Right forelimb (tissue), 1 donor: Measurements from ENCODE around the gene GATD1.
"Not testable (repeated sequence)": the region's sequence is repeated elsewhere in the genome, so short reads cannot be mapped to it uniquely, and the experiment has no call there.

Experiments
- DNase-seq: peaks from one replicate; pipeline ENCODE4 v3.0.0-alpha.2; 2018

Gene GATD1

DNA sequence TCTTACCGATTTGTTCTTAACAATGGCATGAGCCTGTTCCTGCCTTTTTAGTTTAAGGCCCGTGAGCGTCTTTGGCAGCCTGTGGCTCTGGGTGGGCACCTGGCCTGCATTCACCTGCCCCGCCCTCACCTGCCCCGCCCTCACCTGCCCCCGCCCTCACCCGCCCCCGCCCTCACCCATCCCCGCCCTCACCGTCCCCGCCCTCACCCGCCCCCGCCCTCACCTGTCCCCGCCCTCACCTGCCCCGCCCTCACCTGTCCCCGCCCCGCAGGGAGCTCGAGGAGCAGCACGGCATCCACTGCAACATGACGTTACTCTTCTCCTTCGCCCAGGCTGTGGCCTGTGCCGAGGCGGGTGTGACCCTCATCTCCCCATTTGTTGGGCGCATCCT lies 14.2 kb downstream of the GATD1 start:
- DNase-seq: no peak

DNA sequence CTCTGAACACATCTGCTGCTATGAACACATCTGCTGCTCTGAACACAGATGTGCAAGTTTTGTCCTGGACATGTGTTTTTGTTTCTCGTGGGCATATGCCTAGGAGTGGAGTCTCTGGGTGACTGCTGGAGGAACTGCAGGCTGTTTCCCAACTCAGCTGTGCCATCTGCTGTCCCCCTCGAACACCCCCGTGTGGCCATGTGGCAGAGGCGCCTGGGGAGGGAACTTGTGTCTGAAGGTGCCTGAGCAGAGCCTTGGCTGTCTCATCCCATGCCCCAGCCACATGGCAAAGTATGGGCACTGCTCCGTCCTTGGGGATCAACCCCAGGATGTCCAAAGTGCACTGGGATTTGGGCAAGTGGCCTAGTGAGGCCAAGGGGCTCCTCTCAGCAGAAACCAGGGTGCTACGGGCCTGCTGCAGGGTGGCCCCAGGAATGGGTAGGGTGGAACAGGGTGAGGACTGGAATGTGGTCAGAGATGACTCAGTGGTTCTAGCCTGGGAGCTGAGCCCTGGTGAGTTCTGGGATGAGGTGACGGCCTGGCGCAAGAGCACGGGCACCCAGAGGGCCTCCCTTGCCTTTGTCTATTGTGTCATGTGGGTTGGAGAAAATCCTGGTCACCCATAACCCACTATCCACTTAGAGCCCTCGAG lies 14.7 kb downstream of the GATD1 start:
- no peak for DNase-seq

DNA sequence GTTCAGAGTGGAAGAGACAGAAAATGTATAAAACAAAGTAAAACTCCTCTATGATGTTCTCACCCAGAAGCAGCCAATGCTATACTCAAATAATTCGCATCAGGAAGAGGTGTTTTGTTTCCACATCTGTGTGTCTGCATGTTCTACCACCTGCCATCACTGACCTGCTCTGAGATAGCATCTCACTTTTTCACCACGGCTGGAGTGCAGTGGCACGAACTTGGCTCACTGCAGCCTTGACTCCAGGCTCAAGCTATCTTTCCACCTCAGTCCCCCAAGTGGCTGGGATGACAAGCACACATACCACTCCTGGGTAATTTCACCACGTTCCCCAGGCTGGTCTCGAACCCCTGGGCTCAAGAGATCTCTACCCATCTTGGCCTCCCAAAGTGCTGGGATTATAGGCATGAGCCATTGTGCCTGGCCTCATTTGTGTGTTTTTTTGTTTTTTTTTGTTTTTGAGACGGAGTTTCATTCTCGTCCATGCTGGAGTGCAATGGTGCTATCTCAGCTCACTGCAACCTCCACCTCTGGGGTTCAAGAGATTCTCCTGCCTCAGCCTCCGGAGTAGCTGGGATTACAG lies 15.7 kb downstream of the GATD1 start:
- no peak for DNase-seq

DNA sequence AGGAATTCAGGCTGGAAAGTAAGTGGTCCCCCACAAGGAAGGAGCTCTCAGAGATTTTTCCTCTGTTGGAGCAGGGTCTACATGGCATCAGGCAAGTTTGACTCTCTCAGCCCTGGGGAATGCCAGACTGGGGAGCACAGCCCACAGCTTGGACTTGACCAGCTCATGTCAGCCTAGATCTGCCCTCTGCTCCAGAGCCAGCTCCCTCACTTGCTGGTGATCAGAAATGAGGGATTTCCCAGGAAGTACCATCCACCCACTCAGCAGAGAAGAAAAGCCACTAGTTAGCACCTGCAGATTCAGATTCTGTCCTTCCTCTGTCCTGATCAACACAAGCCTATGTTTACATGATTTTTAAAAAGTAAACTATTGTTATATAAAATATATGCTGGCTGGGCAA lies 17.1 kb downstream of the GATD1 start:
- no peak for DNase-seq

DNA sequence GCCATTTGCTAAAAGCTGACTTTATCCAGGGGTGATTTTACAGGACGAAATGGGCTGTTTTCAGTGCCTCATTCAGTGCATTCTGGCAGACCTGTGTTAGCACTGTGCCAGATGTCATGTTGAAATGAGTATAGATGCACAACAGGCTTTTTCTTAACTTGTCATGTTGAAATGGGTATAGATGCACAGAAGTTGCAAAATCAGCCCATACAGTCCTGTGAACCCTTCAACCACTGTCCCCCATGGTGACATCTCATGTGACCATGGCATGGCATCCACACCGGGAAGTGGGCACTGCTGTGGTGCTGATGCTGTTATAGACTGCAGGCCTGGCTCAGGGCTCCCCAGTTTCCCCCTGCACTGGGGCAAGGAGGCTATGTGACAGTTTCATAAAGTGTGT lies 27.6 kb downstream of the GATD1 start:
- DNase-seq: no peak

DNA sequence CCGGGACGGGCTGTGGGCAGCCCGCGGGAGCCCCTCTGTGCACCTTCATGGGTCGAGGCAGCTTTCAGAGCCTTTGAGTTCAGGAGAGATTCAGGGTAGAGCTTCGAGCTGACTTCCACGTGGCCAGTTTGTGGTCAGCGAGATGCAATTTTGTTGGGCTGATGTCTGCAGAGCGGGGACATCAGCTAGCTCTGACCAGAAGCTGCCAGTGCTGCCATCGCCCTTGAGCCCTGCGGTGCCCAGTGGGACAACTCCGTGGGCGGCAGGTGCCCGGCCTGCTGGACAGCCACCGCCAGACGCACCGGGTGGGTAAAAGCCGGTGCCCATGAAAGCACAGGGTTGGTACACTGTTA lies 29.3 kb downstream of the GATD1 start:
- DNase-seq: no peak

DNA sequence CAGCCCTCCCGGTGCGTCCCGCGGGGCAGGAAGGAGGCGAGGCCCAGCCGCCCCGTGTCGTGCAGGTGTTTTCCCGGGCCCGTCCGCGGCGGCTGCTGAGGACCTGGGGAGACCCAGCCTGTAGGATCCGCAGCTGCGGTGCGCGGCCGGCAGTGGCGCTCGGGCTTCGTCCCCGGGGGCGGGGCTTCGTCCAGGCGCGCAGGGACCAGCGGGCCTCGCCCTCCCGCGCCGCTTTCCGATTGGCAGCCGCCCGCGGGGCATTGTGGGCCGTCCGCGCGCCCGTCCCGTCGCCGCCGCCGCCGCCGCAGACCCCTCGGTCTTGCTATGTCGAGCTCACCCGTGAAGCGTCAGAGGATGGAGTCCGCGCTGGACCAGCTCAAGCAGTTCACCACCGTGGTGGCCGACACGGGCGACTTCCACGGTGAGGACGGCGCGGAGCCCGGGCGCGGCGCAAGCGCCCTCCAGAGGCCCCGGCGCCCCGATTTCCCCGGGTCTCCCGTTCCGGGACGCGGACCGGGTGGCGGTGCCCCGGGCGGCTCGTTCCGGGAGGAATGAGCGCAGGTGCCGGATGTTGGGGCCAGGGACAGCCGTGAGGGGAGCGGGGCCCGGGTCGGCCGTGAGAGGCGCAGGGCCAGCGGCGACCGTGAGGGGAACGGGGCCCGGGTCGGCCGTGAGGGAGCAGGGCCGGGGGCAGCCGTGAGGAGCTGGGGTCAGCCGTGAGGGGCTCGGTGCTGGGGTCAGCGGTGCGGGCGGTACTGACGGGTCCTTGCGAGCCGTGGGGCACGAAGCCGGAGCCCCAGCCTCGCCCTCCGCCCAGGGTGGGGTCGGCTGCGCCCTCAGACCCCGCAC lies 29.9 kb downstream of the GATD1 start, which contains the start of gene TALDO1:
TALDO1 (plus strand) TSS at position 307 of the 849 bp plus-strand sequence; CDS start at position 325, 18 bp downstream.
- DNase-seq: peak; percentile 92

DNA sequence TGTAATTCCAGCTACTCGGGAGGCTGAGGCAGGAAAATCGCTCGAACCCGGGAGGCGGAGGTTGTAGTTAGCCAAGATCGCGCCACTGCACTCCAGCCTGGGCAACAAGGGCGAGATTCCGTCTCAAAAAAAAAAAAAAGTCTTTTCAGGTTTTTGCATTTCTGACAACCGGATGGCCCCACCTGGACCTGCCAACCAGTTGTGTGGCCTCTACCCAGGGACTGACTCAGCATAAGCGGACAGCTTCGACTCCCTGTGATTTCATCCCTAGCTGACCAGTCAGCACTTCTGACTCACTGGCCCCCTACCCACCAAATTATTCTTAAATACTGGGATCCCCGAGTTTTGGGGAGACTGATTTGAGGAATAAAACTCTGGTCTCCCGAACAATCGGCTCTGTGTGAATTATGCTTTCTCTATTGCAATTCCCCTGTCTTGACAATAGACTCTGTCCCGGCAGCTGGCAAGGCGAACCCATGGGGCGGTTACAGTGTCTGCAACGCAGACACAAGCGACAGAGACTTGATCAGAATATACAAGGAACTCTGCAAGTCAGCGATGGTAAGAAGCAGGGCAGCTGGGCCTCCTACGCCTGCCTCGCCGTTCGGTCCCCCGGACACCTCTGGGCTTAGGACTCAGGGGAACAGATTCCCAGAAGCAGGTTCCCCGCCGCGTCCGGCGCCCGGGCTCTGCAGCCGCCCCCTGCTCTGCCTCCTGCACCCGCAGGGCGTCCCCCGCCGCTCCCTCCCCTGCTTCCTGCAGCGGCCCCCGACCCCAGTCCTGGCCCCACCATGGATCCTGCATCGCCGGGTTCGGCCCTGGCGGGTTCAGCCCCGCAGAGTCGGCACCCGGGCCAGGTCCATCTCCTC lies 30.8 kb downstream of the GATD1 start:
- DNase-seq: no peak

DNA sequence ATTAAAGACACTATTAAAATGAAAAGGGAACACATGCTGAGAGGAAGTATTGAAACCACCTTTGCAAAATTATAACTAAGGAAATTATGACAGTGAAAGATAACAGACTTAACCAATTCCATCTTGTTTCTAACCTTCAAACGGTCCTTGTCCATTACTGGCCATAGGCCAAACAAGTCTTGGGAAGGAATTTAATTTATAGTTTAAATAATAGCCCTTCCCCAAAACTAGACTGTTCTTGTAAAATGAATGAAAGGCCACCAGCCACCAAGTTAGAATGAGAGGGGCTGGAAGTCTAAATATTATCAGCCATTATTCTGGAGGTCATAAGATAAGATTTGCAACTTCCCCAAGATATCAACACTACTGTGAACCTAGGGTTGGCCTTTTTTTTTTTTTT lies 31.9 kb downstream of the GATD1 start:
- DNase-seq: no peak

DNA sequence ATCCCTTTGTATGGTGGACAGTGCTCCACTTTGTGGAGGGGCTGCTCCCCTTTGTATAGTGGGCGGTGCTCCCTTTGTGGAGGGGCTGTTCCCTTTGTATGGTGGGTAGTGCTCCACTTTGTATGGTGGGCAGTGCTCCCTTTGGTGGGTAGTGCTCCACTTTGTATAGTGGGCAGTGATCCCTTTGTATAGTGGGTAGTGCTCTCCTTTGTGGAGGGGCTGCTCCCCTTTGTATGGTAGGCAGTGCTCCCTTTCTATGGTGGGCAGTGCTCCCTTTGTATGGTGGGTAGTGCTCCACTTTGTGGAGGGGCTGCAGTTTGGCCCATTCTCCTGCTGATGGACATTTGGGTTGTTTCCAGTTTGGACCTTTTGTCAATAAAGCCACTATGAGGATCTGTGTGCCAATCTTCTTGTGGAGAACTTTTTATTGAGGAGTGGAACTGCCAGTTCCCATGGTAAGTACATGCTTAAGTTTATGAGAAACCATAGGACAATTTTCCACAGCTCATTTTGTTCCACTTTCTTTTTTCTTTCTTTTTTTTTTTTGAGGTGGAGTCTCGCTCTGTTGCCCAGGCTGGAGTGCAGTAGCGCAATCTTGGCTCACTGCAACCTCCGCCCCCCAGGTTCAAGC lies 34.6 kb downstream of the GATD1 start:
- no peak for DNase-seq

DNA sequence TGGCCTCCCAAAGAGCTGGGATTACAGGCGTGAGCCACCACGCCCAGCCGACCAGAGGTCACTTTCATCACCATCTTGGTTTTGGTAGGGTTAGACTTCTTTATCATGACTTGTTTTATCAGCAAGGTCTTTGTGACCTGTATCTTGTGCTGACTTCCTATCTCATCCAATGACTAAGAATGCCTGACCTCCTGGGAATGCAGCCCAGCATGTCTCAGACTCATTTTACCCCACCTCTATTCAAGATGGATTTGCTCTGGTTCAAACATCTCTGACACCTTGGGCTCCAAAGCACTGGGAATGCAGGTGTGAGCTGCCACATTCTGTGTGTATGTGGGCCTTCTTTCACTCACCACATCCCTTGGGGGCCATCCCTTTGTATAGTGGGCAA lies 35.1 kb downstream of the GATD1 start:
- no peak for DNase-seq

DNA sequence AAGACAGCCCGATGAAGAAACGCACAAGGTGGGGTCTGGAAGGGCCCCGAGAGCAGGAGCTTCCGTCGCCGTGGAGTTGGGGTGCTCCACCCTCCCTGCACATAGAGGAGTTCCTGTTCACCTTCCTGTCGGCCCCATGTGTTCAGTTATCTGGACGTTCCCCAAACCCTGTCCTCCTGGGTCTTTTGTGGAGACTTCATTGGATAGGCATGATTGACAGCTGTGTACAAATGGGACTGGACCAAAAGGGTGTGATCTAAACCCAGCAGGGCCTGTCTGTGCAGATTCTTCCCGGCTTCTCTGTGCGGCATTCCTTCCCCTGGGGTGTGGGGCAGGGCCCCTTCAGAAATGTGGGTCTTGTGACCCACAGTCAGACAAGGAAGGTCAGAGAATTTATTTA lies 39.4 kb downstream of the GATD1 start:
- not testable (repeated sequence) for DNase-seq

DNA sequence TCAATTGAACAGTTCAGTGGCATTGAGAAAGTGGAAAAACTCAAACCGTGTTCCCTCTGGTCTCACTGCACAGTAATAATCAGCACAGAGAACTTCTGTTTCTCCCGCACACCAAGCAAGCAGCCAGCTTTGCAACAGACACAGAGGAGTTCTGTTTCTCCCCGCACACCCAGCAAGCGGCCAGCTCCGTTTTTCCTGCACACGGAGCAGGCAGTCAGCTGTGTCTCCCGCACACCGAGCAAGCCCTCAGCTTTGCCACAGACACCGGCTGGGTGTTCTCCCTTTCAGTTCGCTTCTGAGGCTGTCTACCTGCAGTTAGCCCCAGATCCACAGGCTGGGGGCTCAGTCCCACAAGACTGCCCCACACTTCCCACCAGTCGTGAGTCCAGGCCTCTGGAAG lies 39.9 kb downstream of the GATD1 start:
- DNase-seq: no peak

DNA sequence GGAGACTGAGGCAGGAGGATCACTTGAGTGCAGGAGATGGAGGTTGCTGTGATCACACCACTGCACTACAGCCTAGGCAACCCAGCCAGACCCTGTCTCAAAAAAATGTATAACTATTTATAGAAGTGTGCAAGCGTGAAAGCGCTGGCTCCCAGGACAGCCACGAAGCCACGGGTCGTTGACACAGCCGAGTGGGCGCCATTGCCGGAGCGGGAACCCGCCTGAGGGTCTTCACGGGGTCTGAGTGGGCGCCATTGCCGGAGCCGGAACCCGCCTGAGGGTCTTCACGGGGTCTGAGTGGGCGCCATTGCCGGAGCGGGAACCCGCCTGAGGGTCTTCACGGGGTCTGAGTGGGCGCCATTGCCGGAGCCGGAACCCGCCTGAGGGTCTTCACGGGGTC lies 42.7 kb downstream of the GATD1 start:
- DNase-seq: not testable (repeated sequence)

DNA sequence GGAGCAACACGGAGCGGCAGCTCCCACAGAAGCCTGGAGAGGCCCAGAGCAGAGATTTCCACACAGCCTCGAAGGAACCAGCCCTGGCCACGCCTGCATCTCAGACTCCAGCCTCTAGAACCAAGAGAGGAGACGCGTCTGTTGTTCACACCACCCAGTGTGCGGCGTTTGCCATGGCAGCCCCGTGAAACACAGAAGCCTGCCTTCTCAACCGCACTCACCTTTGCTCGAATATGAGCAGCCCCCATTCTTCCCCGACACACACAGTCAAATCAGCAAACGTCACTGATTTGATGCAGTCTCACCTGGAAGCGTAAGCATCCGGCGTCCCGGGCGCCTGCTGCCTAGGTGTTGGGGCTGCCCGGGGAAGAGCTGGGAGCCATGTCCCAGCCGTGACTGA lies 44.2 kb downstream of the GATD1 start:
- DNase-seq: no peak

DNA sequence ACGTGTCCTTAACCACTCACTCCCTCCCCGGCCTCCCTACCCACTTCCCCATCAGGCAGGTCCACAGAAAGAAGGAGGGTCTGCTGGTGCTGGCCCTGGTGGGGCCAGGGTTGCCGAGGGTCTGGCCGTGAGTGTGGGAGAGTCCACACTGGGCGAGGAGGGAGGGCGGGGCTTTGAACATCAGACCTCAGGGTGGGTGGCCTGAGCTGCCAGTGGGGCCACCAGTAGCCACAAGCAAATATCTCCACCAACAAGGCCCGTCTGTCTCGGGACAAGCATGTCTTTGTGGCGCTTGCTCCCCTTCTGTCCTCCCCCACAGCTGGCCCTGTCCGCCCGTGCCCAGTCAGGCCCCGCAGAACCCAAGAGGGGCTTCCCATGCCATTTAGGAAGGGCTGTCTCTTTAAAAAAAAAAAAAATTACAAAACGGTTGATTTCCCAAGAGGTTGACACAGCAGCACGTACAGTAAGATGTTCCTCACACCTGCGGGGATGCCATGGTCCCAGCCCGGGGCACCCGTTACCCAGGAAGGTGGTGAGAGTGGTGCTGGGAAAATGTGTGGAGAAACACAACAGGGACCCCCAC lies 47.7 kb downstream of the GATD1 start:
- DNase-seq: peak; percentile 45

DNA sequence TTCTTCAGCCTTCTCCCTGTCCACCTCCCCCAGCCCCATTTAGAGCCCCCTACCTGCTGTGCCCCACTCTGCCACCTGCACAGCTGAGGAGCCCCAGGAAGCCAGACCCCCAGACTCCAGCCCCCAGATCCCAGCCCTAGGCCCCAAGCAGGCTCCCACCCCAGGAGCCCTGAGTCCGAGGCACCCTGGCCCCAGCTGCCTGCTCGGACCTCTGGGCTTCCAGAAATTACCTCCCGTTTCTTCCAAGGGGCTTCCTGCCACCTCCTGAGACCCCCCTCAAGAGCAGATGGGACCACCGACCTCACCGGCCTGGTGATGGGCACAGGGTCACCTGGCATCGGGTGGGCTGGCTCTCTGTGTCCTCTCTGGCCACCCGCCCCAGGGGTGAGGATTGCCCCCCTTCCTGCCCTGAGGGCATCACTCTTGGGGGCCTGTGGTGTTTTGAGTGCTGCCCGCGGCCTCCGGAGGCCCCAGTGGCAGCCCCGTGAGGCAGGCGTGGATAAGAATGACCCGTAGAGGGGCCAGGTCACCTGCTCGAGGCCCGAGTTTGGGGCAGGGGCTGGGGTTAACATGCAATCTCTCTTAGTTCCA lies 48.3 kb downstream of the GATD1 start:
- no peak for DNase-seq

DNA sequence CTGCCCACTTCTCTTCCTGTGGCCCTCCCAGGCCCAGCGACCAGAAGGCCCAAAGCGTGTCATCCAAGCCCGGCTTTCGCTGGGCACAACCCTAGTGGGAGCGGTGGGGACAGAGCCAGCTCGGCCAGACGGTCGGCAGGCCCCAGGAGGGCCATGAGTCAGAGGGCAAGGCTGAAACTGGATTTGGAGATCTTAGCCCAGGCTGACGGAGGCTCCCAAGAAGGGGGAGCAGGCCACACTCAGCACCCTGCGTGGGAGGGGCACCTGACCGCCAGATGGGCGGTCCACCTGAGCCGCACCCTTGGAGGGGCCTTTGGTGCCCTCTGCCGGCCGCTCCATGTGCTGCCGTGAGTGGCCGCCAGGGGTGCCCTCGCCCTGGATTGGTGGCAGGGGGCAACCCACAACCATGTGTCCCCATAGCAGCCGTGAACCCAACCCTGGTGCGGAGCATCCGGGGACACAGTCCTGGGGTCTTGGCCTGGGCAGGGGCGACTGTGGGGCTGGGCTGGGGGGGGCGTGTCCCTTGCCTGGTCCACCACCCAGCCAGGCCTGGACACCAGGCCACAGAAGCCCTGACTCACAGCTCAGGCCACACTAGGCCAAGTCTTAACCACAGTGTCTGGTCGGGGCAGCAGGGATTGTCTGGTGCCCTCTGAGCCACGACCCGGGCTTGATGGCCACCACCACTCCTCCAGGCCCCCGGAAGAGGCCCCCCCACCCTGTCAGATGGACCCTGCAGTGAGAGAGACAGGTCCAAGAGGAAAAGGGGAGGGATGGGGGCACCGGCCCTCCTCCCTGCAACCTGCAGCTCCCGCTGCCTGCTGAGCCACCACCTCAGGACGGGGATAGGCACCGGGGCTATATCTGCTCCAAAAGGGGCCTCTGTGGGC lies 49.2 kb downstream of the GATD1 start:
- DNase-seq: peak; percentile 84

DNA sequence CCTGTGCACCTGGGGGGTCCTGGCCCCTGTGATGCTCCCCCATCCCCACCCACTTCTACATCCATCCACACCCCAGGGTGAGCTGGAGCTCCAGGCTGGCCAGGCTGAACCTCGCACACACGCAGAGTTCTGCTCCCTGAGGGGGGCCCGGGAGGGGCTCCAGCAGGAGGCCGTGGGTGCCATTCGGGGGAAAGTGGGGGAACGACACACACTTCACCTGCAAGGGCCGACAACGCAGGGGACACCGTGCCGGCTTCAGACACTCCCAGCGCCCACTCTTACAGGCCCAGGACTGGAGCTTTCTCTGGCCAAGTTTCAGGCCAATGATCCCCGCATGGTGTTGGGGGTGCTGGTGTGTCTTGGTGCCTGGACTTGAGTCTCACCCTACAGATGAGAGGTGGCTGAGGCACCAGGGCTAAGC lies 50.0 kb downstream of the GATD1 start:
- DNase-seq: no peak
